ENCODE measurements around the gene SFR1.

Gene SFR1

GRCh38 chr10:104098358-104098925 lies 23.5 kb upstream of the SFR1 start:
- Mint-ChIP-seq H3K4me1 (no peaks in the 10 kb centered on the region), H3K27ac (no peak overlapping the region), H3K36me3 (no peaks in the 10 kb centered on the region), H3K9me3 (no peaks in the 10 kb centered on the region), H3K4me3 (no peak overlapping the region)
- DNase-seq (ENCODE audit: low spot score in 2 of 2) (no peak), ATAC-seq (no peak)

GRCh38 chr10:104099269-104099668 lies 22.7 kb upstream of the SFR1 start:
- H3K4me1 Mint-ChIP-seq, result no peaks in the 10 kb centered on the region
- no peaks in the 10 kb centered on the region for H3K9me3 Mint-ChIP-seq
- H3K27ac Mint-ChIP-seq, result no peak overlapping the region
- H3K36me3 Mint-ChIP-seq, result no peaks in the 10 kb centered on the region
- ATAC-seq (no peak), DNase-seq (ENCODE audit: low spot score in 2 of 2) (no peak)
- no peak overlapping the region for H3K4me3 Mint-ChIP-seq

- Mint-ChIP-seq H3K4me1 (peaks cover 6% of the 10 kb centered on the region), H3K27ac (no peak overlapping the region), H3K4me3 (no peak overlapping the region), H3K9me3 (no peaks in the 10 kb centered on the region), H3K36me3 (no peaks in the 10 kb centered on the region)
- DNase-seq (ENCODE audit: low spot score in 2 of 2) (no peak), ATAC-seq (no peak)
These were observed 22.0 kb upstream of the SFR1 start for GRCh38 chr10:104099941-104100340.

- H3K9me3 Mint-ChIP-seq, result no peaks in the 10 kb centered on the region
- H3K4me1 Mint-ChIP-seq, result peaks cover 6% of the 10 kb centered on the region
- H3K4me3 Mint-ChIP-seq, result no peak overlapping the region
- H3K27ac Mint-ChIP-seq, result no peak overlapping the region
- DNase-seq (ENCODE audit: low spot score in 2 of 2), result no peak
- no peak for ATAC-seq
- H3K36me3 Mint-ChIP-seq, result no peaks in the 10 kb centered on the region
These were observed 21.2 kb upstream of the SFR1 start for GRCh38 chr10:104100795-104101194.

- ATAC-seq, result no peak
- Mint-ChIP-seq H3K4me3 (no peak overlapping the region), H3K27ac (no peak overlapping the region), H3K9me3 (no peaks in the 10 kb centered on the region), H3K4me1 (peaks cover 6% of the 10 kb centered on the region), H3K36me3 (no peaks in the 10 kb centered on the region)
- no peak for DNase-seq (ENCODE audit: low spot score in 2 of 2)
These were observed 20.1 kb upstream of the SFR1 start for GRCh38 chr10:104101902-104102301.

GRCh38 chr10:104103956-104104355 lies 18.0 kb upstream of the SFR1 start:
- ATAC-seq (no peak), DNase-seq (ENCODE audit: low spot score in 2 of 2) (no peak)
- peaks cover 6% of the 10 kb centered on the region for H3K4me1 Mint-ChIP-seq
- no peaks in the 10 kb centered on the region for H3K36me3 Mint-ChIP-seq
- no peak overlapping the region for H3K27ac Mint-ChIP-seq
- H3K9me3 Mint-ChIP-seq, result no peaks in the 10 kb centered on the region
- no peak overlapping the region for H3K4me3 Mint-ChIP-seq

- DNase-seq (ENCODE audit: low spot score in 2 of 2) (no peak), ATAC-seq (no peak)
- H3K4me1 Mint-ChIP-seq, result peaks cover 6% of the 10 kb centered on the region
- H3K27ac Mint-ChIP-seq, result no peak overlapping the region
- no peak overlapping the region for H3K4me3 Mint-ChIP-seq
- no peaks in the 10 kb centered on the region for H3K9me3 Mint-ChIP-seq
- H3K36me3 Mint-ChIP-seq, result no peaks in the 10 kb centered on the region
These were observed 17.6 kb upstream of the SFR1 start for GRCh38 chr10:104104418-104104817.

- ATAC-seq, result peak; percentile 54
- peaks cover 11% of the 10 kb centered on the region for H3K4me1 Mint-ChIP-seq
- DNase-seq (ENCODE audit: low spot score in 2 of 2), result no peak
- no peak overlapping the region for H3K27ac Mint-ChIP-seq
- H3K9me3 Mint-ChIP-seq, result no peaks in the 10 kb centered on the region
- no peaks in the 10 kb centered on the region for H3K36me3 Mint-ChIP-seq
- H3K4me3 Mint-ChIP-seq, result no peak overlapping the region
These were observed 17.0 kb upstream of the SFR1 start for GRCh38 chr10:104104926-104105325.

- no peak for DNase-seq (ENCODE audit: low spot score in 2 of 2)
- Mint-ChIP-seq H3K4me3 (no peak overlapping the region), H3K9me3 (no peaks in the 10 kb centered on the region), H3K36me3 (no peaks in the 10 kb centered on the region), H3K4me1 (peaks cover 7% of the 10 kb centered on the region), H3K27ac (no peak overlapping the region)
- peak; percentile 99 for ATAC-seq
These were observed 11.9 kb upstream of the SFR1 start for GRCh38 chr10:104109908-104110662.

- H3K36me3 Mint-ChIP-seq, result no peaks in the 10 kb centered on the region
- H3K4me3 Mint-ChIP-seq, result no peak overlapping the region
- H3K27ac Mint-ChIP-seq, result no peak overlapping the region
- H3K9me3 Mint-ChIP-seq, result no peaks in the 10 kb centered on the region
- ATAC-seq, result no peak
- DNase-seq (ENCODE audit: low spot score in 2 of 2), result no peak
- H3K4me1 Mint-ChIP-seq, result peaks cover 7% of the 10 kb centered on the region
These were observed 8.5 kb upstream of the SFR1 start for GRCh38 chr10:104113376-104113956.

- no peak for ATAC-seq
- H3K27ac Mint-ChIP-seq, result no peak overlapping the region
These were observed 4.1 kb upstream of the SFR1 start for GRCh38 chr10:104117839-104118323.

GRCh38 chr10:104119996-104120395 lies 2.0 kb upstream of the SFR1 start:
- peaks cover 31% of the 10 kb centered on the region for H3K36me3 Mint-ChIP-seq
- ATAC-seq, result no peak
- peak overlapping the region; percentile 97 for H3K27ac Mint-ChIP-seq
- H3K9me3 Mint-ChIP-seq, result no peaks in the 10 kb centered on the region
- no peak for DNase-seq (ENCODE audit: low spot score in 2 of 2)
- H3K4me1 Mint-ChIP-seq, result peaks cover 19% of the 10 kb centered on the region
- peak overlapping the region; percentile 84 for H3K4me3 Mint-ChIP-seq

More at GRCh38 chr10:104117839-104118323, 4.1 kb upstream of the SFR1 start:
- DNase-seq (ENCODE audit: low spot score in 2 of 2), result no peak
- H3K4me3 Mint-ChIP-seq, result no peak overlapping the region
- peaks cover 17% of the 10 kb centered on the region for H3K36me3 Mint-ChIP-seq
- no peaks in the 10 kb centered on the region for H3K9me3 Mint-ChIP-seq
- H3K4me1 Mint-ChIP-seq, result peaks cover 13% of the 10 kb centered on the region

- H3K4me3 Mint-ChIP-seq, result peak overlapping the region; percentile 84
- DNase-seq (ENCODE audit: low spot score in 2 of 2) (no peak), ATAC-seq (no peak)
- peaks cover 36% of the 10 kb centered on the region for H3K36me3 Mint-ChIP-seq
- H3K4me1 Mint-ChIP-seq, result peaks cover 23% of the 10 kb centered on the region
- H3K27ac Mint-ChIP-seq, result peak overlapping the region; percentile 97
- no peaks in the 10 kb centered on the region for H3K9me3 Mint-ChIP-seq
These were observed 1.5 kb upstream of the SFR1 start for GRCh38 chr10:104120512-104120902.

GRCh38 chr10:104120903-104121484 lies 977 bp upstream of the SFR1 start:
- H3K36me3 Mint-ChIP-seq, result peaks cover 41% of the 10 kb centered on the region
- peak; percentile 57 to 92 for DNase-seq (ENCODE audit: low spot score in 2 of 2)
- peak overlapping the region; percentile 84 for H3K4me3 Mint-ChIP-seq
- peaks cover 23% of the 10 kb centered on the region for H3K4me1 Mint-ChIP-seq
- no peaks in the 10 kb centered on the region for H3K9me3 Mint-ChIP-seq
- ATAC-seq, result peak; percentile 65
- H3K27ac Mint-ChIP-seq, result peak overlapping the region; percentile 97

GRCh38 chr10:104122225-104123107 lies 495 bp downstream of the SFR1 start:
- Mint-ChIP-seq H3K4me1 (peaks cover 33% of the 10 kb centered on the region), H3K27ac (peak overlapping the region; percentile 97), H3K4me3 (peak overlapping the region; percentile 84), H3K36me3 (peaks cover 56% of the 10 kb centered on the region), H3K9me3 (no peaks in the 10 kb centered on the region)
- no peak for DNase-seq (ENCODE audit: low spot score in 2 of 2)
- ATAC-seq, result no peak
